Right atrium auricular region (tissue), 2 donors: ENCODE data around the gene OPN1MW. TPM values are rescaled to one million over a fixed set of nuclear protein-coding genes. Genes with fewer than 3 reads are reported as not detected.
"Not testable (repeated sequence)": the region's sequence is repeated elsewhere in the genome, so short reads cannot be mapped to it uniquely, and the experiment has no call there.

Experiments used
- DNase-seq: peaks from one replicate; pipeline ENCODE4 v3.0.0-alpha.2; 2019; ENCODE audit warnings: low spot score
- H3K27ac ChIP-seq, 2 donors: fragments of 200-600 bp; sonication (generic); 1 replicate in 1 of 2; 2 replicates in 1 of 2; pipeline ENCODE4 v1.5.1; 2016 to 2019
- H3K27me3 ChIP-seq, 2 donors: fragments of 200-600 bp; sonication (generic); one replicate each; pipeline versions ENCODE4 v1.5.1 to v1.6.0; 2017 to 2019
- H3K36me3 ChIP-seq: fragments of 200-600 bp; sonication (generic); one replicate; pipeline ENCODE4 v1.5.1; 2016
- H3K4me1 ChIP-seq, 2 donors: fragments of 200-600 bp; sonication (generic); one replicate each; pipeline versions ENCODE4 v1.5.1 to v1.6.0; 2017 to 2019
- H3K4me3 ChIP-seq, 2 donors: fragments of 200-600 bp; sonication (generic); 1 replicate in 1 of 2; 2 replicates in 1 of 2; pipeline ENCODE4 v1.5.1; 2017 to 2019; ENCODE audit warnings: mild to moderate bottlenecking in 1 of 2, moderate library complexity in 1 of 2
- H3K9me3 ChIP-seq, 2 donors: fragments of 200-600 bp; sonication (generic); one replicate each; pipeline ENCODE4 v1.5.1; 2019
- total RNA-seq, 2 donors: library from RNA; depleted of rRNA; stranded (reverse); fragments of >200 nt; gene quantifications; one replicate each; pipeline ENCODE4 v1.1.0, GENCODE V29; 2016
- TF ChIP-seq, protein P1 (sequence below), 2 donors: fragments of 200-600 bp; sonication (generic); IDR thresholded peaks; one replicate each; pipeline ENCODE4 v1.5.1; 2019; ENCODE audit warnings: antibody characterized with exemption in 2 of 2

OPN1MW gene
- total RNA-seq = not detected

DNA sequence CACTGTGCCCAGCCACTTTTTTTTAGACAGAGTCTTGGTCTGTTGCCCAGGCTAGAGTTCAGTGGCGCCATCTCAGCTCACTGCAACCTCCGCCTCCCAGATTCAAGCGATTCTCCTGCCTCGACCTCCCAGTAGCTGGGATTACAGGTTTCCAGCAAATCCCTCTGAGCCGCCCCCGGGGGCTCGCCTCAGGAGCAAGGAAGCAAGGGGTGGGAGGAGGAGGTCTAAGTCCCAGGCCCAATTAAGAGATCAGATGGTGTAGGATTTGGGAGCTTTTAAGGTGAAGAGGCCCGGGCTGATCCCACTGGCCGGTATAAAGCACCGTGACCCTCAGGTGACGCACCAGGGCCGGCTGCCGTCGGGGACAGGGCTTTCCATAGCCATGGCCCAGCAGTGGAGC lies at the start of gene OPN1MW:
OPN1MW (plus strand) TSS at position 301 of the 400 bp plus-strand sequence; CDS start at position 383, 82 bp downstream.
- not testable (repeated sequence) for H3K4me3 ChIP-seq, H3K4me1 ChIP-seq, H3K9me3 ChIP-seq, H3K27ac ChIP-seq, H3K27me3 ChIP-seq, H3K36me3 ChIP-seq, DNase-seq

DNA sequence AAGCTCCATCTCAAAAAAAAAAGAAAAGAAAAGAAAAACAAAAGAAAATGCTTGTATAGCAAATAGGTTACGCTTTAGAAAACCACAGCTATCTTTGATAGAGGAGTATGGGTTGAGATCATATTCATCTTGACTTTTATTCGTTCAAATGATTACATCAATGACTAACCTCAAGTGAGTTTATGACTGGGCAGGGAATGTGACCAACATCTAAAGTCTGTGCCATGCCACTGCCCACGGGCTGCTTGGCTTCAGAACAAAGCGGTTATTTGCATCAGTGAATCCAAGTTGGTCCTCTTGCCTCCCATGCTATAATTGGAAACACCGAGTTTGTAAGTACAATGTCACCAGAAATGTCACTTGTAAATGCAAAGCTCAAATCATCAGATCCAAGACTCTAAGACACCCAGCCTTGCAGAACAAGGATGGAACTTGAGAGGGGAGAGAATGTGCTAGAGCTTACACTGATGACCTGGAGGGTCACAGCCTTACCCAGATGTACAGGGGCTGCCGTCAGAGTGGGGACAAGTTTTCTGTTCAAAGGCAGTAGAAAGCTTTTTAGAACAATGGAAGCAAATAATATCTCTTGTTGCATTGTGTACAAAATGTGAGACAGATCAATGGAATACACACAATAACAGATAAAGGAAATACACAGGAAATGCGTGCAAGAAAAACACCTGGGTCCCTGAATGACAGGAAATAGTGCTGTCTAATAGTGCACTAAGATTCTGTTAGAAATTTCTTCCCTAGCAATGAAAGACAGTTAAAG lies 46.8 kb upstream of the OPN1MW start:
- no peak for DNase-seq
- Histone ChIP-seq H3K27me3 (no peaks in the 10 kb centered on the region), H3K4me1 (no peaks in the 10 kb centered on the region), H3K36me3 (no peaks in the 10 kb centered on the region), H3K9me3 (no peaks in the 10 kb centered on the region), H3K27ac (no peak overlapping the region), H3K4me3 (no peak overlapping the region)
- TF ChIP-seq, protein P1, sequence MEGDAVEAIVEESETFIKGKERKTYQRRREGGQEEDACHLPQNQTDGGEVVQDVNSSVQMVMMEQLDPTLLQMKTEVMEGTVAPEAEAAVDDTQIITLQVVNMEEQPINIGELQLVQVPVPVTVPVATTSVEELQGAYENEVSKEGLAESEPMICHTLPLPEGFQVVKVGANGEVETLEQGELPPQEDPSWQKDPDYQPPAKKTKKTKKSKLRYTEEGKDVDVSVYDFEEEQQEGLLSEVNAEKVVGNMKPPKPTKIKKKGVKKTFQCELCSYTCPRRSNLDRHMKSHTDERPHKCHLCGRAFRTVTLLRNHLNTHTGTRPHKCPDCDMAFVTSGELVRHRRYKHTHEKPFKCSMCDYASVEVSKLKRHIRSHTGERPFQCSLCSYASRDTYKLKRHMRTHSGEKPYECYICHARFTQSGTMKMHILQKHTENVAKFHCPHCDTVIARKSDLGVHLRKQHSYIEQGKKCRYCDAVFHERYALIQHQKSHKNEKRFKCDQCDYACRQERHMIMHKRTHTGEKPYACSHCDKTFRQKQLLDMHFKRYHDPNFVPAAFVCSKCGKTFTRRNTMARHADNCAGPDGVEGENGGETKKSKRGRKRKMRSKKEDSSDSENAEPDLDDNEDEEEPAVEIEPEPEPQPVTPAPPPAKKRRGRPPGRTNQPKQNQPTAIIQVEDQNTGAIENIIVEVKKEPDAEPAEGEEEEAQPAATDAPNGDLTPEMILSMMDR (IDR thresholded peaks at IDR 0.05) = no peak

DNA sequence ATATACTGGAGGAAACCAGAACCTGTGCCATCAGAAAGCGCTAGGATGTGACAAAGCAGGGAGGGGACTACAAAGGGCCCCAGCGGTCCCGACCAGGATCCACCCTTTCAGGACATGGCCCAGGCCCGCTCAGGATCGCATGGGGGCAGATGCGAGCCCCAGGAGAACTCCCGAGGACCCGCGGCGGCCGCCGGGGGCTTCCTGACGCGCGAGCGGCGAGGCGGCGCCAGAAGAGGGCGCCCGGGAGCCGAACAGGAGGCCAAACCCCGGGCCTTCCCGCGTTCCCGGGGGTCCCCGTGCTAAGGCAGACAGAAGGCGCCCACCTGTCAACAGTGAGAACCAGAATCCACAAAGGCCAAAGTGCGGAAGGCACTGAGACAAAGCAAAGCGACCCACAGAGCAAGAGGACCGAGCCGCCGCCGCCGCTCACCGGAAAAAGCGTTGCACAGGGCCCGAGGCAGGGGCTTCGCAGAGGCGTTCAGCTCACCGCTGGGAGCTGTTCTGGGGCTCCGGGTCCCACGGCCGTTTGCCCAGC lies 45.7 kb upstream of the OPN1MW start:
- DNase-seq = peak; percentile 73
- H3K36me3 ChIP-seq = no peaks in the 10 kb centered on the region
- H3K27me3 ChIP-seq = no peaks in the 10 kb centered on the region
- no peak overlapping the region for H3K27ac ChIP-seq
- no peaks in the 10 kb centered on the region for H3K9me3 ChIP-seq
- TF ChIP-seq, protein P1 (IDR thresholded peaks at IDR 0.05) = peak; percentile 68 to 84
- H3K4me3 ChIP-seq = peak overlapping the region; percentile 16 to 39
- H3K4me1 ChIP-seq = no peaks in the 10 kb centered on the region

DNA sequence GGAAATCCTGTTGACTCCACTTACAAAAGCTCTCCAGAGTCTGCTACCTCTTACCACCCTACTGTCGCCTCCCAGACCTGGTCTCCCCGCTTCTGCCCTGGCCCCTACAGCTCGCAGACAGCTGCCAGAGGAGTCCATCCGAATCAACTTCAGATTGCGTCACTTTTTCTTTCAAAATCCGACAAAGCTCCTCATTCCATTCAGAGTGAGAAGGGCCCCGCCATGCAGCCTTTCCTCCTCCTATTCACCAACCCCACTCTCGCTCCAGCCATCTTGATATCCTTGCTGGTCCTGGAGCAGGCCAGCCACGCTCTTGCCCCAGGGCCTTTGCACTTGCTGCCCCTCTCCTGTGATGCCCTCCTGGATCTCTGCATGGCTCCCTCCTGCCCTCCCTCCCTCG lies 43.5 kb upstream of the OPN1MW start:
- no peaks in the 10 kb centered on the region for H3K27me3 ChIP-seq
- no peak for DNase-seq

DNA sequence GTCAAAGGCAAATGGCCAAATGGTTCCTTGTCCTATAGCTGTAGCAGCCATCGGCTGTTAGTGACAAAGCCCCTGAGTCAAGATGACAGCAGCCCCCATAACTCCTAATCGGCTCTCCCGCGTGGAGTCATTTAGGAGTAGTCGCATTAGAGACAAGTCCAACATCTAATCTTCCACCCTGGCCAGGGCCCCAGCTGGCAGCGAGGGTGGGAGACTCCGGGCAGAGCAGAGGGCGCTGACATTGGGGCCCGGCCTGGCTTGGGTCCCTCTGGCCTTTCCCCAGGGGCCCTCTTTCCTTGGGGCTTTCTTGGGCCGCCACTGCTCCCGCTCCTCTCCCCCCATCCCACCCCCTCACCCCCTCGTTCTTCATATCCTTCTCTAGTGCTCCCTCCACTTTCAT lies 42.2 kb upstream of the OPN1MW start:
- H3K4me3 ChIP-seq = no peak overlapping the region
- no peaks in the 10 kb centered on the region for H3K36me3 ChIP-seq
- H3K9me3 ChIP-seq = no peaks in the 10 kb centered on the region
- no peaks in the 10 kb centered on the region for H3K27me3 ChIP-seq
- TF ChIP-seq, protein P1 (IDR thresholded peaks at IDR 0.05) = no peak
- no peaks in the 10 kb centered on the region for H3K4me1 ChIP-seq
- no peak overlapping the region for H3K27ac ChIP-seq
- no peak for DNase-seq

More for the DNA sequence above, 43.5 kb upstream of the OPN1MW start:
- H3K27ac ChIP-seq = no peak overlapping the region
- H3K9me3 ChIP-seq = no peaks in the 10 kb centered on the region
- H3K4me1 ChIP-seq = no peaks in the 10 kb centered on the region
- no peaks in the 10 kb centered on the region for H3K36me3 ChIP-seq
- no peak overlapping the region for H3K4me3 ChIP-seq
- TF ChIP-seq, protein P1 (IDR thresholded peaks at IDR 0.05) = no peak

DNA sequence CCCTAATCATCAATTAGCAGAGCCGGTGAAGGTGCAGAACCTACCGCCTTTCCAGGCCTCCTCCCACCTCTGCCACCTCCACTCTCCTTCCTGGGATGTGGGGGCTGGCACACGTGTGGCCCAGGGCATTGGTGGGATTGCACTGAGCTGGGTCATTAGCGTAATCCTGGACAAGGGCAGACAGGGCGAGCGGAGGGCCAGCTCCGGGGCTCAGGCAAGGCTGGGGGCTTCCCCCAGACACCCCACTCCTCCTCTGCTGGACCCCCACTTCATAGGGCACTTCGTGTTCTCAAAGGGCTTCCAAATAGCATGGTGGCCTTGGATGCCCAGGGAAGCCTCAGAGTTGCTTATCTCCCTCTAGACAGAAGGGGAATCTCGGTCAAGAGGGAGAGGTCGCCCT lies 41.7 kb upstream of the OPN1MW start:
- no peak overlapping the region for H3K27ac ChIP-seq
- TF ChIP-seq, protein P1 (IDR thresholded peaks at IDR 0.05) = no peak
- no peak for DNase-seq
- no peaks in the 10 kb centered on the region for H3K4me1 ChIP-seq
- H3K27me3 ChIP-seq = no peaks in the 10 kb centered on the region
- H3K4me3 ChIP-seq = no peak overlapping the region
- no peaks in the 10 kb centered on the region for H3K36me3 ChIP-seq
- H3K9me3 ChIP-seq = no peaks in the 10 kb centered on the region
